GM19240 (cell line): Measurements from ENCODE around the gene USP5.
"Not testable (repeated sequence)": the region's sequence is repeated elsewhere in the genome, so short reads cannot be mapped to it uniquely, and the experiment has no call there.

Experiments
- DNase-seq: peaks from one replicate; pipeline ENCODE4 v3.0.0; 2011; ENCODE audit warnings: low spot score; ENCODE audit not compliant: insufficient read length

USP5 gene

GRCh38 chr12:6887460-6887859 is 35.5 kb downstream of the USP5 start:
- DNase-seq, result no peak

- no peak for DNase-seq
These were observed 36.4 kb downstream of the USP5 start for GRCh38 chr12:6888360-6888759.

GRCh38 chr12:6888794-6889193 is 36.8 kb downstream of the USP5 start:
- DNase-seq, result not testable (repeated sequence)

GRCh38 chr12:6889775-6890573 is 38.0 kb downstream of the USP5 start:
- not testable (repeated sequence) for DNase-seq

GRCh38 chr12:6890789-6891645 is 39.1 kb downstream of the USP5 start:
- DNase-seq, result peak; percentile 96

GRCh38 chr12:6891646-6892001 is 39.7 kb downstream of the USP5 start:
- DNase-seq, result no peak

GRCh38 chr12:6892683-6893082 is 40.7 kb downstream of the USP5 start:
- not testable (repeated sequence) for DNase-seq

- no peak for DNase-seq
These were observed 42.4 kb downstream of the USP5 start for GRCh38 chr12:6894321-6894720.

- DNase-seq, result no peak
These were observed 45.0 kb downstream of the USP5 start for GRCh38 chr12:6896846-6897435.

- DNase-seq, result no peak
These were observed 47.5 kb downstream of the USP5 start for GRCh38 chr12:6899427-6899826.

GRCh38 chr12:6899837-6900519 is 48.0 kb downstream of the USP5 start:
- DNase-seq, result no peak

- DNase-seq, result no peak
These were observed 50.5 kb downstream of the USP5 start for GRCh38 chr12:6902448-6902847.

GRCh38 chr12:6903722-6904121 is 51.8 kb downstream of the USP5 start:
- no peak for DNase-seq

- peak; percentile 96 for DNase-seq
These were observed 52.6 kb downstream of the USP5 start, which contains the start of gene LRRC23 for GRCh38 chr12:6904280-6905276. TSS of gene LRRC23 (plus strand) at chr12:6904822. CDS start at chr12:6905634, 812 bp downstream.

GRCh38 chr12:6905414-6906040 is 53.6 kb downstream of the USP5 start:
- DNase-seq, result no peak

GRCh38 chr12:6908141-6908540 is 56.2 kb downstream of the USP5 start:
- DNase-seq, result not testable (repeated sequence)

- no peak for DNase-seq
These were observed 57.6 kb downstream of the USP5 start for GRCh38 chr12:6909421-6910145.

- no peak for DNase-seq
These were observed 60.4 kb downstream of the USP5 start for GRCh38 chr12:6912164-6912935.
